Forelimb muscle (tissue), 1 donor: ENCODE measurements around the gene ENDOD1. TPM values are rescaled to one million over a fixed set of nuclear protein-coding genes. Genes with fewer than 3 reads are reported as not detected.

ENCODE experiments used
- DNase-seq: peaks from one replicate; pipeline ENCODE4 v3.0.0-alpha.2; 2013; ENCODE audit warnings: low read depth
- polyA plus RNA-seq: library from polyadenylated mRNA; unstranded; fragments of 120-200 nt; gene quantifications from one replicate; pipeline ENCODE4 v1.2.1, GENCODE V29; 2013; ENCODE audit not compliant: insufficient read length

ENDOD1 gene
- polyA plus RNA-seq, 1 donor, result 61.0 TPM

- DNase-seq, result no peak
Observed at GRCh38 chr11:95142431-95142830, 52.8 kb downstream of the ENDOD1 start.

GRCh38 chr11:95143106-95143681 lies 53.5 kb downstream of the ENDOD1 start:
- DNase-seq, result no peak

GRCh38 chr11:95144313-95145235 lies 54.9 kb downstream of the ENDOD1 start:
- DNase-seq, result no peak

DNA sequence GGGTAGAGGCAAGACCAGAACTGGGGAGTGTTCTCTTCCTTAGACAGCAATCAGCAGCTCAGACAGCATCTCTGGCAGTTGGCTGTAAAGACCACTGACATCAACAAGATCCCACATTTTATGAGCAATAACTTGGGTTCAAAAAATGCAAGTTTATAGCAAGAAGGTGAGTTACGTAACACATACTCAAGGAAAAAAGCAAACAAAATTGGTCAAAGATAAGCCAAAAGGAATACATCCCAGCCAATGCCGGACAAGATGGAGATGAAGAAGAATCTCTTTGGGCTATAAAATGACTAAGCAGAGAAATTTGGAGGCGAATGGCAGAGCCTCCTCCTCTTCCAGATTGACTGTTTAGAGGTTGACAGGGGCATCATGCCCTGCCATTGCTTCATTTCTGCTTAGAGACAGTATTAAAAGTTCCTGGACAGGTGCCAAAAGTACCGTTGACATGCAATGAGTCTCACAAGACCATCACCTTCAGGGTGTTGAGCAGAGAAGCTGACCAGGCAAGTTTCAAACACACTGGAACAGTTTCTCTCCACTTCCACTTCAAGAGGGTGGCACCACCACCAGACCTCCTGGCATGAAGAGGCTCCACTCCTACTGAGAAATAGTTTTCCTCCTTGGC lies 55.9 kb downstream of the ENDOD1 start:
- no peak for DNase-seq

DNA sequence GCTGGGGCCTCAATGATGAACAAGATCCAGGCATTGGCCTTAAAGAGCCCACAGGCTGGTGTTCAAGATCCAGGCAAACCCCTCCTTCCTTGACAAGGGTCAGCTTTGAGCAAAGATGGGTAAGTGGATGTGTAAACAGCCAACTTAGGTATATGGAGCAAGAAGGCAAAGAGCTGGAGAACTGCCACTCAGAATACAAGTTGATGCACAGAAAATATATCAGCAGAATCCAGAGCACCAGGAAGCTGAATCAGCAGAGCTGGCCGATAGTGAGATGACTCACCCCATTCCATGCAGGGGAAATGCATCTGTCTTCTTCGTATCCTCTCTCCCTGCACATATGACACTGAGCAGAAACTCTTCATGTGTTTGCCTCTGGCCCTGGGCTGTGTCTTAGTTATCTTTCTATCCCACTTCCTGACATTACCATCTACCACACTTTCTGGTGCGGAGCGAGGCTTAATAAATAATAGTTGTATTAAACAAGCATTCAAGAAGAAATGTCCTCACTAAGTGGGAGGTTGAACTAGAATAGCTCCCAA lies 57.8 kb downstream of the ENDOD1 start:
- no peak for DNase-seq

DNA sequence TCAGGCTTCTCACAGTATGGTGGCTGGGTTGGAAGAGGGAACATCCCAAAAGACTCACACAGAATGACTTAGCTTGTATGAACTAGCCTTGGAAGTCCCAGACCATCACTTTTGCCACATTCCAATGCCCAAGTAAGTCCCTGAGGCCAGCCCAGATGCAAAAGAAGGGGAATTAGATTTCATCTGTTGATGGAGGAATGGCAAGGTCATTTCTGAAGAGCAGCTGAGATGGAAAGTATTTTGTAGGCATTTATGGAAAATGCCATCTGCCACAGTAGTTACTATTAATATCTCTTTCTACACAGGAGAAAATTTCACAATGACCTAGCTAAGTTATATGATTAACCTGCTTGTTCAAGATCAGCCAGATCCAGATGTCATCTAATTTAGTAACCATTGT lies 58.8 kb downstream of the ENDOD1 start:
- no peak for DNase-seq

DNA sequence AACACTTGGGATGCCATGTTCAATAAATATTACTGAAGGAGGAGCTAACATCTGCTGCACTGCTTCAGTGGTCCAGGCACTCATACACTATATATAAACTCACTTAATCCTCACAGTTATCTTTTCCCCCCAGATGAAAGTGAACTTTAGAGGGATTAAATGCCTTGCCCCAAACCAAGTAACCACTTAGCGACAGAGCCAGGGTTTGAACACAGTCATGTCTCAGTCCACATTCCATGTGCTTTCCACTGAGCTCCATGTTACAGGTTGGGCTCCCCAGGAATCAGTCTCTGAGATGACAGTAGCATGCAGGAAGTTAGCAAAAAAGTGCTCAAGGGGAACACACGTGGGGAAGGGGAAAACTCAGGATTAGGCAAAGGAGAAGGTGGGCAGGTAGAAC lies 59.3 kb downstream of the ENDOD1 start:
- no peak for DNase-seq

DNA sequence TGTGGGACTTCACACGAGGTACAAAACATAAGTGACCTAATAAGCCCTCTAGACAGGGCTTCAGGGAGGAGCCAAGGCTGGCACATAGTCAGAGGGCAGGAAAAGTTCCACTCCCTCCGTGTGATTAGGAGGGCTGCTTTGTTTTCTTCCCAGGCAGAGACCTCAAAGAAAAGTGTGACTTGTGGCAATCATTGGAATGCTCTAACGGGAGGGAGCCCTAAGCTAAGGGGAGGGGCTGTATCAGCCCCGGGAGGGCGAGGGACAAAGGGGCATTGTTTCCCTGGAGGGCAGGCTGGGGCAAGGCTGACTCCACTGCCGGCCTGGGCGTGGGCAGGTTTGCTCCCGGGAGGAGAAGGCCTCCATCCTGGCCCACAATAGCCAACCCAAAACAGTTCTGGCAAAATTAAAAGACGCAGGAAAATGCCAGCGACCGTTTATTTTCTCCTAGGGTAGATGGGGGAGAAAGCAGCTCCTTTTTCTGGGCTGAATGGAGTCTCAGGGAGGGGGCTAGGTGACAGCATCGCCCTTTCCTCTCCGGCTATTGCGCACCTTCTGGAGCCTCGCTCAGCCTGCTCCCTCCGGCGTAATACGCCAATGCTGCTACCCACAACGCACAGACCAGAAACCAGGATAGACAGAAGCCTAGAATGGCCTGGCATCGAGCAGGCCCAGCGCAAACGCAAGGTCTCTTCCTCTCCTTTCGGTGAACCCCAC lies 60.2 kb downstream of the ENDOD1 start:
- DNase-seq, result no peak

- peak; percentile 87 for DNase-seq
Observed at GRCh38 chr11:95150956-95151684, 61.5 kb downstream of the ENDOD1 start.

GRCh38 chr11:95152876-95153856 lies 63.5 kb downstream of the ENDOD1 start:
- DNase-seq, result no peak

DNA sequence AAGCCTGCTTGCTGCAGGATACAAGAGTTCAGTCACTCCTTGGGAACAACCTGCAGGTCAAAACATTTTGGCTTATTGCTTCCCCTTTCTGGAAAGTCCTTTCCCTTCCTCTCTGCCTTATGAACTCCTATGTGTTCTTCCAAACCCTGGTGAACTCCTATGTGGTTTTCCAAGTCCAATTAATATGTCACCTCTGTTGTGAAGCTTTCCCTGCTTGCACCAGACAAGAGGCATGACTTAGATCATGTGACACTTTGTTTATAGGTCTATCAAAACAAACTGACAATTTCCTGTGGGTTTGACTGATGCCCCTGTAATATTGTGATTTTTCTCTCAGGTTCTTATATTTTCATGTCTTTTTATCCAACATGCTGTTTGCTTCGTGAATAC lies 64.2 kb downstream of the ENDOD1 start:
- DNase-seq, result no peak

DNA sequence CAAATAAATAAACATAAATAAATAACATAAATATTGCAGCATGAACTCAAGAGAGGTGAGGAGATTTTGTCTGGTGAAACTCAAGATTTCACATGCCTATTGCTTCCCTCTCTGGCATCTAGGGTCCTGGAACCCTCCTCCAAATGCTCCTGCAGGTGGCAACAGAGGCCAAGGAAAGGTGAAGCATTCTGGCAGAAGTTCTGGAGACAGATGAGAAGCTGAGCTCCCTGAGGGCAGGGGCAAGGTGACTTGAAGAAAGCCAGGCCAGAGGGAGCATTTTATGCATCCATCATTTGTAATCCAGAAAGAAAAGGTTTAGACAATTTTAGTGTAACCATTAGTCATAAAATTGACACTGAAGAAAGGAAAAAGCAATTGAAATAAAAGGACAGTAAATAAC lies 64.9 kb downstream of the ENDOD1 start:
- DNase-seq, result no peak

DNA sequence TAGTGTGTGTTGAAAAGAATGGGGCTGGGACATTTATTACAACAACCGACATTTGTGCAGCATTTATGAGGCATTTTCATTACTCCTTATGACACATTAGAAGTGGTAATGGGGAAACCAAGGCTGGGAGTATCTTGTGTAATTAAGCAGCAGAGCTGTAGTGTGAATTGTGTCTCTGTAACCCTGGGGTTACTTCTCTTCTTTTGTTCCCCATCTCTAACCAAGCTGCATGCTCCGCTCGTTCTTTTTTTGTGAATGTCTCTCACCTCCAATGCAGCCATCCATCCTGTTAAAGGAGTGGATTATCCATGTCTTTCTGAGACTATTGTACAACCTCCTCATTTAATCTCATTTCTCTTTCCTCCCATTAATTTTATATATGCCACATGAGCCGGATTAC lies 65.7 kb downstream of the ENDOD1 start:
- no peak for DNase-seq

DNA sequence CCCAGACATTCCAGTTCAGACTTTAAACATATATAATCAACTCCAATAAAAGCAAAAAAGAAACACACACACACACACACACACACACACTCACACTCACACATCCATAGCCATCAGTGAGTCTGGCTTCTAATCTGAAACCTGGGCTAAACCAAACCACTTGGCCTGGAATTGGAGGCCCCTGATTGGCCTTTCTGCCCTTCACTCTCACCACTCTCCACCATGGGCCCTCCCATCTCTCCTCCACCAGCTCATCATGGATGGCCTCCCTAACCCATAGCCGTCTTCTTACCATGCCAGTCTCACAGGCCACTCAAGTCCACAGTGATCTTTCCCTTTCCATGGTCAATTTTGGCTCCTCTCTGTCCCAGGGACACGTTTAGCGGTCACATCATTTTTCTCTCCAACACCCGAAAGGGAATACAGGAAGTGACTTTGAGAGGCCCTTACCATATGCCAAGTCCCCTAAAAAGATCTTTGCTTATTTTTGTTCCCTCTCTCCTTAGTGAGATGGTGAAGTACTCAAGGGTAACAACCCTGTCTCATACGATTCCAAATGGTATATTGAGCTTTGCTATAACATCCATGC lies 66.6 kb downstream of the ENDOD1 start:
- DNase-seq, result no peak

DNA sequence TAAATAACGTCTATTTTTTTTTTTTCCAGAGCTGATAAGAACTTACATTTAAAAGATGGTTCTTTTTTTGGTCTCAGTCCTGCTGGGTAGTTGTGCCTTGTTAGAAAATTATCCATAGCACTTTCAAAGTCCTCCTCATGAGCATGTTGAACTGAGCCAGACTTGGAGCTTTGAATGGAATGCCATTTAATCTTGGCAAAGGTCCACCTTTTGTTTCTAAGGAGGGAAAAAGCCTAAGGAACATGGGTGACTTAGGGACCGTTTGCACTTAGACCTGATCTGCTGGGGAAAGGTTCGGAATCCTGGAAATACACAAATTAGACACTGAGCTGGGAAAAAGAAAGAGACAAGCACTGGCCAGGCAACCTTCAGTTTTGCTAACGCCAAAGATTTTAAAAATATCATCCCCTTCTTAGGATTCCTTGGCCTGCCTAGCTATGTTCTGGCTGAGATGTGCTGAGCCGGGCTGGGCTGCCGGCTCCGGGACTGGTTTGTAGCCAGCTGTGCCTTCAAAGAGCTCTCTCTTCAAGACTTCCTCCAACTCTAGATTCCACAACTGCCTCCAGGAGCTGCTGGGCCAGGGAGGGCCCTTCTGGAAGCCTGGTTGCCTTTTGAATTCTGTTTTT lies 67.4 kb downstream of the ENDOD1 start:
- DNase-seq, result no peak

GRCh38 chr11:95157824-95158223 lies 68.2 kb downstream of the ENDOD1 start:
- DNase-seq, result no peak

- DNase-seq, result no peak
Observed at GRCh38 chr11:95161248-95161647, 71.6 kb downstream of the ENDOD1 start.

GRCh38 chr11:95163106-95163505 lies 73.5 kb downstream of the ENDOD1 start:
- no peak for DNase-seq

GRCh38 chr11:95165638-95166037 lies 76.0 kb downstream of the ENDOD1 start:
- no peak for DNase-seq
